PC-3 (cell line): ENCODE measurements around the gene CTAG1B.
"Not testable (repeated sequence)": the region's sequence is repeated elsewhere in the genome, so short reads cannot be mapped to it uniquely, and the experiment has no call there.

Source experiments
- EZH2 ChIP-seq: fragments of 300-600 bp; sonication (generic); IDR thresholded peaks from one replicate; pipeline ENCODE4 v1.6.1; 2017; ENCODE audit warnings: antibody characterized with exemption, mild to moderate bottlenecking, low read length; ENCODE audit not compliant: unreplicated experiment
- TF ChIP-seq, protein P1 (sequence below): fragments of 300-600 bp; sonication (generic); conservative IDR thresholded peaks from 2 replicates; pipeline ENCODE4 v1.5.1; 2017; ENCODE audit warnings: antibody characterized with exemption, low read depth, mild to moderate bottlenecking, low read length

DNA sequence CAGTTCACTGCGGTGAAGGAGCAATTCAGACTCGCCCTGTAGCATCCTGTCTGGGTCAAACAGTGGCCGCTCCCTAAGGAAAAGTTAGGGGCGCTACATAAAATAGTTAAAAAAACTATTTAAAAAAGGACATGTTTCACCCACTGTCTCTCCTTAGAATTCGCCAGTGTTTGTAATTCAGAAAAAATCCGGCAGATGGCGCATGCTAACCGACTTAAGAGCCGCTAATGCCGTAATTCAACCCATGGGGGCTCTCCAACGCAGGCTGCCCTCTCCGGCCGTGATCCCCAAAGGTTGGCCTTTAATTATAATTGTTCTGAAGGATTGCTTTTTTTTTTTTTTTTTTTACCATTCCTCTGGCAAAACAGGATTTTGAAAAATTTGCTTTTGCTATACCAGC, 28.7 kb downstream of the CTAG1B start:
- TF ChIP-seq, protein P1, sequence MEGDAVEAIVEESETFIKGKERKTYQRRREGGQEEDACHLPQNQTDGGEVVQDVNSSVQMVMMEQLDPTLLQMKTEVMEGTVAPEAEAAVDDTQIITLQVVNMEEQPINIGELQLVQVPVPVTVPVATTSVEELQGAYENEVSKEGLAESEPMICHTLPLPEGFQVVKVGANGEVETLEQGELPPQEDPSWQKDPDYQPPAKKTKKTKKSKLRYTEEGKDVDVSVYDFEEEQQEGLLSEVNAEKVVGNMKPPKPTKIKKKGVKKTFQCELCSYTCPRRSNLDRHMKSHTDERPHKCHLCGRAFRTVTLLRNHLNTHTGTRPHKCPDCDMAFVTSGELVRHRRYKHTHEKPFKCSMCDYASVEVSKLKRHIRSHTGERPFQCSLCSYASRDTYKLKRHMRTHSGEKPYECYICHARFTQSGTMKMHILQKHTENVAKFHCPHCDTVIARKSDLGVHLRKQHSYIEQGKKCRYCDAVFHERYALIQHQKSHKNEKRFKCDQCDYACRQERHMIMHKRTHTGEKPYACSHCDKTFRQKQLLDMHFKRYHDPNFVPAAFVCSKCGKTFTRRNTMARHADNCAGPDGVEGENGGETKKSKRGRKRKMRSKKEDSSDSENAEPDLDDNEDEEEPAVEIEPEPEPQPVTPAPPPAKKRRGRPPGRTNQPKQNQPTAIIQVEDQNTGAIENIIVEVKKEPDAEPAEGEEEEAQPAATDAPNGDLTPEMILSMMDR: not testable (repeated sequence)
- not testable (repeated sequence) for TF ChIP-seq EZH2
